Endothelial cell of umbilical vein (primary cell): ENCODE measurements around the gene OLIG1. TPM values are rescaled to one million over a fixed set of nuclear protein-coding genes. Genes with fewer than 3 reads are reported as not detected.

Experiments
- BruUV-seq: library from RNA; stranded (reverse); fragments of 400-500 nt; replicated peaks from 2 replicates; lab custom pipeline; 2021; lab: Mats Ljungman, UMichigan
- CTCF ChIA-PET: fragments of 300-600, 350-600 bp; sonication (Branson Sonifier 250); formaldehyde crosslinking; loops from one replicate; lab custom pipeline; 2021; ENCODE audit warnings: antibody characterized with exemption, inconsistent platforms; lab: Charles Lee
- POLR2A ChIA-PET: fragments of 300-600, 350-600 bp; sonication (Branson Sonifier 250); formaldehyde crosslinking; loops from one replicate; lab custom pipeline; 2021; ENCODE audit warnings: antibody characterized with exemption, inconsistent platforms; lab: Charles Lee
- DNase-seq: peaks from one replicate; pipeline ENCODE4 v3.0.0-alpha.2; 2011; ENCODE audit warnings: low read depth, low spot score
- FAIRE-seq: peaks from 2 replicates; lab custom pipeline; 2011; peaks lifted over from hg19 to GRCh38; lab: Jason Lieb, UNC
- H2AFZ ChIP-seq: 2 replicates; pipeline ENCODE4 v1.6.0; 2012; ENCODE audit warnings: low read depth, low read length, control low read depth, inconsistent platforms
- H3K27ac ChIP-seq: 2 replicates; pipeline ENCODE4 v1.5.1; 2011; ENCODE audit warnings: low read depth, mild to moderate bottlenecking, control low read depth, low read length, moderate library complexity; ENCODE audit not compliant: insufficient read depth
- H3K27me3 ChIP-seq, 2 experiments: 2 replicates each; pipeline versions ENCODE4 v1.6.0 to v1.6.1; 2011; ENCODE audit warnings: low read length in 2 of 2, mixed read lengths in 1 of 2; ENCODE audit not compliant: control insufficient read depth in 2 of 2, insufficient read depth in 2 of 2
- H3K36me3 ChIP-seq, 2 experiments: 2 replicates in 1 of 2; 3 replicates in 1 of 2; pipeline ENCODE4 v1.5.1; 2011; ENCODE audit warnings: low read length in 2 of 2, mild to moderate bottlenecking in 1 of 2, moderate library complexity in 1 of 2; ENCODE audit not compliant: control insufficient read depth in 2 of 2, insufficient read depth in 2 of 2; ENCODE audit errors: extremely low read depth in 1 of 2
- H3K4me1 ChIP-seq: 3 replicates; pipeline ENCODE4 v1.5.1; 2011; ENCODE audit warnings: mild to moderate bottlenecking, low read length; ENCODE audit not compliant: control insufficient read depth, insufficient read depth; ENCODE audit errors: extremely low read depth
- H3K4me2 ChIP-seq: 2 replicates; pipeline ENCODE4 v1.6.1; 2011; ENCODE audit warnings: low read length, control low read depth, mixed read lengths; ENCODE audit not compliant: insufficient read depth
- H3K4me3 ChIP-seq, 3 experiments: fragments of 200-600 bp in 1 of 3; sonication (generic), shearing (Covaris generic) in 1 of 3; replicated peaks in 1 of 3; 2 replicates each; pipeline ENCODE4 v1.5.1; 2011 to 2016; ENCODE audit warnings: control low read depth in 3 of 3, low read length in 3 of 3, mild to moderate bottlenecking in 2 of 3, inconsistent platforms in 1 of 3, low read depth in 1 of 3, moderate library complexity in 1 of 3; ENCODE audit not compliant: insufficient read depth in 1 of 3
- H3K79me2 ChIP-seq: 2 replicates; pipeline ENCODE4 v1.6.0; 2012; ENCODE audit warnings: low read length, inconsistent platforms; ENCODE audit not compliant: control insufficient read depth, insufficient read depth
- H3K9ac ChIP-seq: replicated peaks from 2 replicates; pipeline ENCODE3; 2011; ENCODE audit warnings: low read length, control low read depth; ENCODE audit not compliant: insufficient read depth; ENCODE audit errors: extremely low read depth
- H3K9me1 ChIP-seq: replicated peaks from 3 replicates; pipeline ENCODE4 v1.6.0; 2011; ENCODE audit warnings: mild to moderate bottlenecking, low read length; ENCODE audit not compliant: control insufficient read depth, insufficient read depth; ENCODE audit errors: extremely low read depth
- H3K9me3 ChIP-seq: replicated peaks from 2 replicates; pipeline ENCODE4 v1.5.1; 2012; ENCODE audit warnings: low read length, inconsistent platforms; ENCODE audit not compliant: control insufficient read depth, insufficient read depth
- H4K20me1 ChIP-seq: replicated peaks from 2 replicates; pipeline ENCODE3; 2011; ENCODE audit warnings: mild to moderate bottlenecking, low read length; ENCODE audit not compliant: control insufficient read depth, insufficient read depth; ENCODE audit errors: extremely low read depth
- CTCF ChIP-seq, 2 donors: IDR thresholded peaks; 1 replicate in 1 of 2; 2 replicates in 1 of 2; pipeline ENCODE4 v1.5.1; 2011; ENCODE audit warnings: low read length in 2 of 2, mild to moderate bottlenecking in 2 of 2, moderate library complexity in 2 of 2, control low read depth in 1 of 2, inconsistent platforms in 1 of 2, low read depth in 1 of 2; ENCODE audit not compliant: insufficient read depth in 1 of 2; ENCODE audit errors: extremely low read depth in 1 of 2
- EZH2 ChIP-seq: IDR thresholded peaks from 2 replicates; pipeline ENCODE4 v1.6.1; 2012; ENCODE audit warnings: borderline replicate concordance, low read depth, mild to moderate bottlenecking, moderate library complexity, low read length, inconsistent platforms; ENCODE audit not compliant: severe bottlenecking
- FOS ChIP-seq: IDR thresholded peaks from 2 replicates; pipeline ENCODE4 v1.6.1; 2011; ENCODE audit warnings: mild to moderate bottlenecking, low read length, moderate library complexity, borderline replicate concordance; ENCODE audit not compliant: insufficient read depth
- GATA2 ChIP-seq: IDR thresholded peaks from 2 replicates; pipeline ENCODE4 v1.7.0; 2011; ENCODE audit warnings: low read depth, mild to moderate bottlenecking, moderate library complexity, mixed read lengths, low read length; ENCODE audit not compliant: insufficient read length, insufficient read depth
- JUN ChIP-seq: IDR thresholded peaks from 2 replicates; pipeline ENCODE4 v1.6.1; 2011; ENCODE audit warnings: borderline replicate concordance, low read depth; ENCODE audit not compliant: insufficient read length, insufficient read depth
- MAX ChIP-seq: IDR thresholded peaks from 2 replicates; pipeline ENCODE4 v1.6.1; 2011; ENCODE audit not compliant: insufficient read depth, insufficient read length
- MYC ChIP-seq: IDR thresholded peaks from one replicate; pipeline ENCODE4 v1.6.1; 2011; ENCODE audit warnings: mild to moderate bottlenecking, low read depth, low read length
- POLR2A ChIP-seq: IDR thresholded peaks from 2 replicates; pipeline ENCODE4 v1.6.1; 2012; ENCODE audit warnings: low read depth, mild to moderate bottlenecking, control low read depth, low read length
- POLR2AphosphoS5 ChIP-seq: IDR thresholded peaks from 2 replicates; pipeline ENCODE4 v1.6.1; 2012; ENCODE audit warnings: low read depth, mild to moderate bottlenecking, control low read depth, low read length, moderate library complexity; ENCODE audit not compliant: insufficient read depth
- dilution Hi-C: fragments of 300-500 bp; cut with MboI; formaldehyde crosslinking; loops from one replicate; pipeline ENCODE4 v1.15.0; 2019; ENCODE audit warnings: low sequenced_read_pairs; ENCODE audit not compliant: extremely low pct_ligation_motif_present
- intact Hi-C: fragments of 100-400 bp; cut with micrococcal nuclease; formaldehyde crosslinking; loops from one replicate; pipeline ENCODE4 v1.10.0; 2022
- polyA plus RNA-seq, 4 experiments: library from polyadenylated mRNA; depleted of rRNA in 3 of 4; stranded (reverse) in 3 of 4; unstranded in 1 of 4; fragments of >200 nt; gene quantifications; 2 replicates each; pipeline versions ENCODE4 v1.2.1 to v1.2.3, GENCODE V29; 2011 to 2012; ENCODE audit warnings: missing spikeins in 1 of 4
- total RNA-seq: library from RNA; stranded (reverse); gene quantifications from 2 replicates; pipeline ENCODE4 v1.2.3, GENCODE V29; 2021

OLIG1 gene
- total and polyA plus RNA-seq, 2 donors (not counting 3 experiments of a cell fraction or from before 2014, with no cell fraction given), result not detected

GRCh38 chr21:33063907-33064622, 5.9 kb upstream of the OLIG1 start:
- H3K4me2 ChIP-seq, result no peak overlapping the region
- peaks cover 8% of the 10 kb centered on the region for H3K4me1 ChIP-seq
- H3K9me3 ChIP-seq, result no peaks in the 10 kb centered on the region
- no peaks in the 10 kb centered on the region for H3K79me2 ChIP-seq
- H3K4me3 ChIP-seq, result no peak overlapping the region
- no peak overlapping the region for H3K9ac ChIP-seq
- H4K20me1 ChIP-seq, result no peaks in the 10 kb centered on the region
- no peak for DNase-seq
- H3K27me3 ChIP-seq, result peaks cover 53 to 68% of the 10 kb centered on the region in 2 experiments
- H3K27ac ChIP-seq, result no peak overlapping the region
- no peaks in the 10 kb centered on the region for H3K9me1 ChIP-seq
- intact Hi-C loops (no loop called here), dilution Hi-C loops (no loop called here)
- CTCF ChIA-PET, result interaction anchor here (1.0 to 2.8 kb wide), 3 partner anchors 37 to 124 kb away, joined by 3 to 12 read pairs (median 5); no protein-coding TSS in a partner anchor
- H3K36me3 ChIP-seq, result no peaks in the 10 kb centered on the region
- TF ChIP-seq EZH2 (no peak), MYC (no peak), JUN (no peak), MAX (no peak), GATA2 (no peak), POLR2A (no peak), CTCF (IDR thresholded peaks at IDR 0.05; ENCODE audit: extremely low read depth in 1 of 2, insufficient read depth in 1 of 2, low read depth in 1 of 2, low read length in 2 of 2) (no peak), POLR2AphosphoS5 (no peak), FOS (no peak)
- FAIRE-seq, result no peak
- no TSS peak for BruUV-seq
- POLR2A ChIA-PET, result no interaction called here
- no peak overlapping the region for H2AFZ ChIP-seq
